NT2/D1 (cell line): Measurements from ENCODE around the gene CYTH3.

ENCODE experiments used
- SUZ12 ChIP-seq: IDR thresholded peaks from 2 replicates; pipeline ENCODE4 v1.6.1; 2011; ENCODE audit not compliant: insufficient read length, insufficient read depth; ENCODE audit errors: extremely low read depth
- ZNF274 ChIP-seq: IDR thresholded peaks from 2 replicates; pipeline ENCODE4 v1.6.1; 2011; ENCODE audit warnings: mild to moderate bottlenecking, low read depth, low read length

DNA sequence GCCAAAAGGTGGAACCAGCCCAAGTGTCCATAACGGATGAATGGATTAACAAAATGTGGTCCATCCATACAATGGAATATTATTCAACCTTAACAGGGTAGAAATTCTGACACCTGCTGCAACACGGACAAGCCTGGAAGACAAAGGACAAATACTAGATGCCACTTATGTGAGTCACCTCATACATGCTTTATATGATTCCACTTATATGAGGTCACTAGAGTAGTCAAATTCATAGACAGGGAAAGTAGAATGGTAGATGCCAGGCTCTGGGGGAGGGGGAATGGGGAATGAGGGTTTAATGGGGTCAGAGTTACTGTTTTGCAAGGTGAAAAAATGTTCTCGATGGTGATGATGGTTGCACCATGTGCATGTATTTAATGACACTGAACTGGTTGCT, 34.0 kb upstream of the CYTH3 start:
- TF ChIP-seq ZNF274: no peak
- no peak for TF ChIP-seq SUZ12
